Measurements from ENCODE around the gene SEC14L2.

GRCh38 chr22:30434843-30435242 is 38.0 kb downstream of the SEC14L2 start:
- TF ChIP-seq POLR2A (IDR thresholded peaks at IDR 0.05) (no peak), CTCF (IDR thresholded peaks at IDR 0.05) (no peak)

Measured in tibial nerve (tissue), 3 donors.